Stromal cell of bone marrow (primary cell): ENCODE measurements around the gene CSNK1G1.

Experiments
- DNase-seq: peaks from one replicate; pipeline ENCODE4 v3.0.0-alpha.2; 2012; ENCODE audit warnings: low read depth

The CSNK1G1 gene

GRCh38 chr15:64153480-64154367 is 202.2 kb downstream of the CSNK1G1 start:
- peak; percentile 50 for DNase-seq

DNA sequence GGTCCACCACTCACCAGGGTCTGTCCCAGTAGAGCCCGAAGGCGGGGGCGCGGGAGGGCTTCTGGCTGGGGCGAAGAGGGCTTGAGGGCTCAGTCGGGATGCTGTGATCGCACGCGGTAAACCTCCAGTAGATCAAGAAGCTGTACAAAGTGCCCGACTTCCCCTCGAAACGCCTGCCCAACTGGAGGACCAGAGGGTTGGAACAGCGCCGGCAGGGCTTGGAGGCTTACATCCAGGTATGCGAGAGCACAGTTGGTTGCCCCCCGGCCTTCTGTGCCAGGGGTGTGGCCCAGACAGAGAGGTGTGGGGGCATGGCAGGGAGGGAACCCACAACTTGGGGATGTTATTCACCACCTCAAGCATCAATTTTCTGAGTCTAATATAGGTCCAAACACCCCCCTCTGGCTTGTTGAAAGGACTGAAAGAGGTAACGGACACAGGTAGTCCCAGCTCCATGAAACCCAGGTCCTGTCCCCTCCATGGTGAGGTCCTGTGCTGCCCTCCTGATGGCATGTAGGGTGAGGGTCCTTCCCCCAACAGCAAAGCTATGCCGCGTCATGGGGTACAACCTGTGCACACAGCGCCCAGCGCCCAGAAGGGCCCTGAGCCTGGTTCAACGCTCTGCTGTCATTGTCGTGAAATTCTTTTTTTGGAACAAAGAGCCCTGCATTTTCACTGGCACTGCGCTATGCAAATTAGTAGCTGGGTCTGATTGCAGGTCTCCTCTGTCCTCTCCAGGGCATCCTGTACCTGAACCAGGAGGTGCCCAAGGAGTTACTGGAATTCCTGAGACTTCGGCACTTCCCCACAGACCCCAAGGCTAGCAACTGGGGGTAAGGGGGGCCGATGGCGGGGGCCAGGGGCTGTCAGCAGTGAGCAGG is 203.2 kb downstream of the CSNK1G1 start:
- no peak for DNase-seq

GRCh38 chr15:64151727-64152506 is 204.1 kb downstream of the CSNK1G1 start, which contains the start of gene SNX22:
SNX22 (plus strand) TSS chr15:64151731; CDS start chr15:64151776, 45 bp downstream.
- DNase-seq, result no peak

DNA sequence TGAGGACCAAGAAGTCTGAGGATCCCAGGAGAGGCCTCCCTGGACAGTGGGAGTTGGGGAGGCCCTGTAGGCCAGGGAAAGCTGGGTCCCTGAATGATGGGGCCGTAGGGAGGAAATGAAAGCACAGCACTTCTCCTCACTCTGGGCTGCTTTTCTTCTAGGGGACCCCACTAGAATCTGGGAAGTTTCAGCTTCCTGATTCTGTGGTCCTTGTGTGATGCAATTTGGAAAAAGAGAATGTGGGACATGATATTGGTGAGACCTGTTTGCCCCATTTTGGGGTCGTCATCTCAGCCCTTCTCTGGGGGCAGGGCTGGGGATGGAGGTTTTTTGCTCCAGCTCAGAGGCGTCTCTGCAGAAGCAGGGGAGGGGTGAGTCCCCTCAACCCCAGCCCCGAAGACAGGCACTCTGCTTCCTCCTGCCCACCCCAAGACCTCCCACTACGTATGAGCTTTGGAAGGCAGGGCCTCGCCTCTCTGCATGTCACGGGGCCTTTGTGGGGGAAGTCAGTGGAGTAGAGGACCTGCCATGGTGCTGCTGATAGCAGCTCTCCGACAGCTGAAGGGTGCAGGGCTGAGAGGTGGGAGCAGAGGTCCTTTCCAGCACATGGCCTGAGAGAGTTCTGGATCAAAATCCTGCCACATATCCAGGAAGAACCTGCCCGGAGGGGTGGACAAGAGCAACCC is 205.9 kb downstream of the CSNK1G1 start:
- no peak for DNase-seq

- DNase-seq, result no peak
Measured at GRCh38 chr15:64149424-64149823, 206.5 kb downstream of the CSNK1G1 start.

DNA sequence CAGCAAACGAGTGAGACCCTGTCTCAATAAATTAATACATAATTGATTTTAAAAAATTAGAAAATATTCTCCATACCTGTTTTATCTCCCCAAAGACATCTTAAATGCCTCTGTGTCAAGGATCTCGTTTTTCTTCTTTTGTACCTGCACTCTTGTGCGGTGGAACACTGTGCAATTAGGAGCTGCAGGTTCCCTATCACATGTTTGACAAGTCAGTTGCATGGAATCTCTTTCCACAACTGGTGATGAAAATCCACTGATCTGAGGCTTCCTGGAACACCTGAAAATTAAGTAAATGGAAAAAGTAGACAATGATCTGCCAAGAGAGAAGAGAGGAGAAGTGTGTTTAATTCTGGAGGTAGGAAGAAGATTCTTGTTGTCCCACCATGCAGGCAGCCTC is 207.4 kb downstream of the CSNK1G1 start:
- no peak for DNase-seq

GRCh38 chr15:64148168-64148567 is 207.8 kb downstream of the CSNK1G1 start:
- no peak for DNase-seq

DNA sequence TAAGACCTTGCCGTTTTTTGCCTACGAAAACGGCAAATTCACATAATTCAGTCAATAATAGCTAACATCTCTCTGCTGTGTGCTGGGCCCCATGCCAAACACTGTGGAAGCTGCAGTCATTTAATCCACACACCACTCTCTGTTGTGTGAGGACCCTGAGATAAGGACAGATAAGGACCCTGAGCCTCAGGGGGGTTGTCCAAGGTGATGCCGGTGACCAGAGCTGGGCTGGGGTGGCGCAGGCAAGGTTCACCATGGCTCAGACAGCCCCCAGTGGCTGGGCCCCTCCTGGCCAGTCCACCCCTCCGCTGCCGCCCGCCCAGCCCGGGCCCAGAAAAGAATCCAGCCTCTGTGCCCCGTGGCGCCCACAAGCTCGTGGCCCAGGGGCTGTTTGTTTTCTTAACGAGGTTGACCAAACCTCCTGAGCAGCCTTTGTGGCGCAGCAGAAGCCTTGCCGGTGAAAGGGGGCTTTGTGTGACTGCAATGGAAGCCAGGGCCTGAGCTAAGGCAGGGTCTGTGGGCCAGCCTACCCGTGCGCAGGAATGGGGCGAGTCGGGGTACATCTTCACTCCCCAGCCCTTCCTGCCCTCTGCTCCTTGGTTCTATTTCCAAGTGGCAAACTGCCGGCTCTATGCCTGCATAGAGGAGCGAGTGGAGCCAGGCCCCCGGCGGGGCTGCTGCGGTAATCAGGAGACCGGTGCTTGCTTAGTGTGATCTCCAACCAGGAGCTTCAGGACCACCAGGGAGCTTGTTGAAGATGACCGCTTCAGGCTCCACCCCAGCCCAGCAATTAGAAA is 208.9 kb downstream of the CSNK1G1 start:
- no peak for DNase-seq

DNA sequence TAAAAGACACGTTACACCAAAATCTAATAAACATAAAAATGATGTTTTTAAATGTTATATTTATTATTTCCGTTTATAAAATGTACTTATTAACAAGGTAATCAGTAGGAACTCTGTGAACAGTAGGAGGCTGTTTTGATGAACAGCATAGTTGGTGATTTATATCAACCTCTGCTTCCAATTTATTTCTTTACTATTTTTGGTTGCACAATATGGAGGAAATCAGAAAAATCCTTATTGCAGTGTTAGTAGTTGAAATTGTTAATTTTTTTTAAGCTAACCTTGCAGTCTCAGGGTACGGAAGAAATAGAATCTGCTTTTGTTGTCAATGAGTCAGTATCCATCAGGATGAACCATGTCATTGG is 209.5 kb downstream of the CSNK1G1 start:
- DNase-seq, result no peak

GRCh38 chr15:64146041-64146440 is 209.9 kb downstream of the CSNK1G1 start:
- no peak for DNase-seq

DNA sequence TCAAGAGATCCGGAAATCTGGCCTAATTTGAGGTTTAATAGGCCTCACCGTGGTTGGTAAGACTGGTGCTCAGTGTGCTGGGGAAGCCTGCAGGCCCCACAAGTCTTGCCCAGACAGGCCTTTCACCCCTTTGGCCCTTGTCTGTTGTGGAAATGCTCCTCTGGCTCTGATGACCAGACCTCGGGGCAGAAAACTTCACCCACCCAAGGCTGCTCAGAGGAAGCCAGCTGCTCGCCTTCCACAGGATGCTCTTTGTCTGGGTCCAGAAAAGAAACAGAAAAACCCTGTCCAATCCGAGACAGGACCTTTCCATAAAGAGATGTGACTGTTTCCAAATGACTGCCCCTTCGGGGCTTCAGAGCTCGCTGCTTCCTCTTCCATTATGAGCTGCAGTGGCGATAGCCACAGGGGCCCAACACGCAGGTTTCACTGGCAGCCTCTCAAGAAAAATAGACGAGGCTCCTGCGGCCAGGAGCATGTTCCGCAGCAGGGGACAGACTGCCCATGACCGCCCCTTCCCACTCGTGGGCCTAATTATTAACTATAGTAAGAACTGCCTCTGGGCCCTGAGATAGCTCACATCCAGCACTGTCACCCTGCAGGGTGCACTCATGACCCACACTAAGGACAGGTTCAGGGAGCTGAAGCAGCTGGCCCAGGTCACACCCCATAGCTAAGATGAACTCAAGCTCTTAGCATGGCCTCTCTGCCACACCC is 211.2 kb downstream of the CSNK1G1 start:
- no peak for DNase-seq

- DNase-seq, result no peak
Measured at GRCh38 chr15:64144192-64144564, 211.8 kb downstream of the CSNK1G1 start.

DNA sequence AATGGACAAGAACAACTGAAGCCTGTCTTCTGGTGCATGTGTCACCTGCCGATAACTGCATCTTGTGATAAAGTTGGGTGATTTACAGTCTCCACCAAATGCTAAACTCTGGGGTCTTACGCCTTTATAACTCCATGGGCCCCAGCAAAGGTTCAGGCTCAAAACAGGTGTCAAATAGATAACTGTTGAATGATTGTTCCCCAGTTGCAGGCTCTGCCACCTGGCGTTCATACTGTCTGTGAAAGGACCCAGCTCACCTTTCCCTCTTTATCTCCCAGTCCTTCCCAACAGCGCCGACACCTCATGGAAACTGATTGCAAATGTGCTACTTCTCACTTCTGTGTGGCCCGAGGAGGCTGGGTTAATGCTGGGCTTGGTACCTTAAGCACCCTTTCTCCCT is 212.7 kb downstream of the CSNK1G1 start:
- no peak for DNase-seq

- DNase-seq, result no peak
Measured at GRCh38 chr15:64141798-64142512, 214.0 kb downstream of the CSNK1G1 start.

DNA sequence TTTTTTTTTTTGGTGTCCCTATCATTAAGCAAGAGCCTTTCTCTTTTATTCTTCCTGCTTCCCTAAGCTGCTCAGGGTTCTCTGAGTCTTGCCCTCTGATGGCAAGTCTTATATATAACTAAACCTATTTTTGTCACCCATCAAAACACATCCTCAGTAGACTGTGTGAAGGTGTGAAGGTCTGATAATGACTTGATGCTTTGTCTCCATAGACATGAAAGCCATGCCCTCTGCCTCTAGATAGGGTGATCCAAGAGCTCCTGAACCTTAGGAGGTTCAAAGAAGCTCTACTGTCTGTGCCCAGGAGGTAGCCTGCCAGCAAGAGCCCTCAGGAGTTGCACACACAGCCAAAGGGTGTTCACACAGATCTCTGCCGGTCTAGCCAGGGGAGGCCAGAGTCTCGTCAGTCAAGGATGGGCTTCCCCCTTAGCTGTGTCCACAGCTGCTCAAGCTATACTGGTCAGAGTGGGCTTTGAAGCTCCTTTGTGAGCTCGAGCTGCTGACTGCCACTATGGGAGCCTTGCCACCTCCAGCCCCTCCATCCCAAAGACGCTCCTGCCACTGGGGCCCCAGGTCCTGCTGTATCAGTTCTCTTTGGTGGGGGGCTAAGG is 217.5 kb downstream of the CSNK1G1 start:
- no peak for DNase-seq

DNA sequence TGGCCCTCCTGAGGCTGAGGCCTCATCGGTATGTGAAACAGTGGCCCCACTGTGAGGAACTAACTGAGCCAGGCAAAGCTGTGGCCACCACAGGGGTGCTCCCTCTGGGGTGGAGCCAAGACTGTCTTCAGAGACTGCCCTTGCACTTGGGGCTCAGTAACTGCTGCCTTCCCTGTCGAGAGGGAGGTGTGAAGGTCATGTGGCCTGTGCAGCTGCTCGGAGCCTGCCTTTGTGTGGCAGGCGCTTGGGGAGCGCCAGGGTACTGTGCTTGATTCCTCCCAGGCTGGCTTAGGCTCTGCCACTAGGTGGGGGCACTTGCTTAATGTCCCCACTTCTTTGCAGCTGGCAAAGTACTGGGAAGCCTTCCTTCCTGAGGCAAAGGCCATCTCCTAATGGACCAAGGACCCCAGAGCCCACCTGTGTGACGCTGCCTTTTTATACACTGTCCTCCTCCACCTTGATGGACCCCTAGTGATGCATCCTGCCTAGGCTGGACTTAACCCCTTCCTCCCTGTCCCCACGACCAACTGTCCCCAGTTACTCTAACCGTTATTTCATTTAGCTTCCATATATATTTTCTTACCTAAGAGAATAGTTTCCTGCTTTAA is 218.6 kb downstream of the CSNK1G1 start:
- no peak for DNase-seq

DNA sequence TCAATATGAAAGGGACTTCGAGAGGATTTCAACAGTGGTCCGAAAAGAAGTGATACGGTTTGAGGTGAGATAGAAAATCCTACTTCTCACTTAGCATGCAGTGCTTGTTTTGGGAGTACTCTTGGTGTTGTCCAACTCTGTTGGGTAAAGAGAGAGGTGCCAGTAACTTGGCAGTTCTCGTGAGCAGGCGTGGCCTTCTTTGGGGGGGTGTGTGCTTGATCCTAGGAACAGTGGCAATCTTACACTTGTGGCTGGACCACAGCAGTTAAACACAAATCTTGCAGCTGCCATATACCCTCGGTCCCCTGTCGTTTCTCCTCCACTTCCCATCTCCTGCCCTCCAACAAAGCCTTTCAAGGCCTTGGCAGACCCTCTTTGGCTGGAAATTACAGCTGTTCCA is 219.6 kb downstream of the CSNK1G1 start:
- DNase-seq, result no peak

GRCh38 chr15:64134345-64134829 is 221.6 kb downstream of the CSNK1G1 start:
- DNase-seq, result peak; percentile 19
